ENCODE results near the gene NPTX2. TPM values are rescaled to one million over a fixed set of nuclear protein-coding genes. Genes with fewer than 3 reads are reported as not detected.

NPTX2 gene
- total RNA-seq, 2 experiments from 2014 or later: not detected

- Histone ChIP-seq H3K4me2 (ENCODE audit: low read length) (no peak overlapping the region), H2AFZ (ENCODE audit: low read length) (no peak overlapping the region), H3K9me2 (ENCODE audit: insufficient read depth, low read length) (no peaks in the 10 kb centered on the region), H3K4me3 (ENCODE audit: low read depth, low read length, poor library complexity, severe bottlenecking) (no peak overlapping the region), H3K4me1 (ENCODE audit: insufficient read depth, low read length, poor library complexity, severe bottlenecking) (no peaks in the 10 kb centered on the region), H3K9me3 (ENCODE audit: low read length) (peaks cover 19% of the 10 kb centered on the region), H3K27ac (ENCODE audit: low read depth, low read length, poor library complexity, severe bottlenecking) (no peak overlapping the region), H3K79me2 (ENCODE audit: insufficient read depth, low read depth, low read length) (no peaks in the 10 kb centered on the region), H4K20me1 (ENCODE audit: insufficient read depth, low read length) (no peaks in the 10 kb centered on the region), H3K36me3 (ENCODE audit: insufficient read depth, low read length) (no peaks in the 10 kb centered on the region)
- ChIA-PET POLR2A (no interaction called here), CTCF (ENCODE audit: unreplicated experiment) (no interaction called here)
- TF ChIP-seq EZH2phosphoT487 (IDR thresholded peaks at IDR 0.05; ENCODE audit: borderline replicate concordance, low read depth, low read length): no peak
- TF ChIP-seq, protein P1, sequence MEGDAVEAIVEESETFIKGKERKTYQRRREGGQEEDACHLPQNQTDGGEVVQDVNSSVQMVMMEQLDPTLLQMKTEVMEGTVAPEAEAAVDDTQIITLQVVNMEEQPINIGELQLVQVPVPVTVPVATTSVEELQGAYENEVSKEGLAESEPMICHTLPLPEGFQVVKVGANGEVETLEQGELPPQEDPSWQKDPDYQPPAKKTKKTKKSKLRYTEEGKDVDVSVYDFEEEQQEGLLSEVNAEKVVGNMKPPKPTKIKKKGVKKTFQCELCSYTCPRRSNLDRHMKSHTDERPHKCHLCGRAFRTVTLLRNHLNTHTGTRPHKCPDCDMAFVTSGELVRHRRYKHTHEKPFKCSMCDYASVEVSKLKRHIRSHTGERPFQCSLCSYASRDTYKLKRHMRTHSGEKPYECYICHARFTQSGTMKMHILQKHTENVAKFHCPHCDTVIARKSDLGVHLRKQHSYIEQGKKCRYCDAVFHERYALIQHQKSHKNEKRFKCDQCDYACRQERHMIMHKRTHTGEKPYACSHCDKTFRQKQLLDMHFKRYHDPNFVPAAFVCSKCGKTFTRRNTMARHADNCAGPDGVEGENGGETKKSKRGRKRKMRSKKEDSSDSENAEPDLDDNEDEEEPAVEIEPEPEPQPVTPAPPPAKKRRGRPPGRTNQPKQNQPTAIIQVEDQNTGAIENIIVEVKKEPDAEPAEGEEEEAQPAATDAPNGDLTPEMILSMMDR (conservative IDR thresholded peaks at IDR 0.05; ENCODE audit: low read length): no peak
- intact Hi-C loops (cut with micrococcal nuclease; ENCODE audit: unreplicated experiment): no loop called here
- no TSS peak for BruUV-seq (replicated peaks)
- no peak for DNase-seq (ENCODE audit: low spot score)
Measured at GRCh38 chr7:98674881-98675280, 57.8 kb downstream of the NPTX2 start.

- H4K20me1 ChIP-seq (ENCODE audit: insufficient read depth, low read length): no peaks in the 10 kb centered on the region
- H2AFZ ChIP-seq (ENCODE audit: low read length): no peak overlapping the region
- BruUV-seq (replicated peaks): no TSS peak
- TF ChIP-seq, protein P1 (conservative IDR thresholded peaks at IDR 0.05; ENCODE audit: low read length): no peak
- no peak for TF ChIP-seq EZH2phosphoT487 (IDR thresholded peaks at IDR 0.05; ENCODE audit: borderline replicate concordance, low read depth, low read length)
- POLR2A ChIA-PET: no interaction called here
- H3K4me3 ChIP-seq (ENCODE audit: low read depth, low read length, poor library complexity, severe bottlenecking): no peak overlapping the region
- no peaks in the 10 kb centered on the region for H3K79me2 ChIP-seq (ENCODE audit: insufficient read depth, low read depth, low read length)
- no peak overlapping the region for H3K27ac ChIP-seq (ENCODE audit: low read depth, low read length, poor library complexity, severe bottlenecking)
- intact Hi-C loops (cut with micrococcal nuclease; ENCODE audit: unreplicated experiment): no loop called here
- no peaks in the 10 kb centered on the region for H3K36me3 ChIP-seq (ENCODE audit: insufficient read depth, low read length)
- no peaks in the 10 kb centered on the region for H3K9me2 ChIP-seq (ENCODE audit: insufficient read depth, low read length)
- CTCF ChIA-PET (ENCODE audit: unreplicated experiment): no interaction called here
- H3K4me1 ChIP-seq (ENCODE audit: insufficient read depth, low read length, poor library complexity, severe bottlenecking): peaks cover 18% of the 10 kb centered on the region
- H3K4me2 ChIP-seq (ENCODE audit: low read length): no peak overlapping the region
- 0 out of 2 replicates have a peak, but pooled peaks cover 10% of the 10 kb centered on the region for H3K9me3 ChIP-seq (ENCODE audit: low read length)
- no peak for DNase-seq (ENCODE audit: low spot score)
Measured at GRCh38 chr7:98678215-98678614, 61.1 kb downstream of the NPTX2 start.

Other genes starting within 250 kb of the NPTX2 start
- gene BAIAP2L1, start 216.2 kb upstream of the NPTX2 start, total RNA-seq (2014; rRNA removed; shearing (Covaris generic)): not detected in 2 replicates
- gene BAIAP2L1, start 216.2 kb upstream of the NPTX2 start, total RNA-seq (2022): not detected in 2 replicates

Measured in OCI-LY7 (cell line).